T-helper 2 cell treated with Interferon-gamma antibody and Interleukin-4, amounts not matched to agents 100 ng/mL and 5 ng/mL, for 36 hours (primary cell): ENCODE measurements around the gene ZNF132. TPM values are rescaled to one million over a fixed set of nuclear protein-coding genes. Genes with fewer than 3 reads are reported as not detected.

ENCODE experiments used
- intact Hi-C: fragments of 100-400 bp; cut with micrococcal nuclease; formaldehyde crosslinking; loops from one replicate; pipeline ENCODE4 v1.15.1; 2023
- total RNA-seq: library from RNA; stranded (reverse); gene quantifications from 2 replicates; pipeline ENCODE4 v1.2.3, GENCODE V29; 2022

The ZNF132 gene
- total RNA-seq, 1 donor from 2014 or later: 4.0 TPM

DNA sequence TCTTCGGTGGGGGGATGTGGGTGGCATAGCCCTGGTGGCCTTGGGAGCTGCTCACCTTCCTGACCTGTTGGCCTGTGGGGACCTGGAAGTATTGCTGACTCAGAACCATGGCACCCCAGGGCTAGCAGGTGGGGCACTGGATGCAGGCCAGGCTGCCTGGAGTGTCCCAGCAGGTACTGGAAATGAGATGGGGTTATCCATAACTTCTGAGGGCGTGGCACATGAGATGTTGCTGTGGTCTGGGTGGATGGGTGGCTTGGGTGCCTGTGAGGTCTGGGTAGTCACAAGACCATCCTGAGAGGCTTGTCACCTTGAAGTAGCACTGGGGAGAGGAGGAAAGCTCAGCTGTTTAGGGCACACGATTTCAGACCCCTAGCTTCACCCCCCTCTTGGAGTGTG, 45.1 kb downstream of the ZNF132 start:
- intact Hi-C loops: no loop called here

DNA sequence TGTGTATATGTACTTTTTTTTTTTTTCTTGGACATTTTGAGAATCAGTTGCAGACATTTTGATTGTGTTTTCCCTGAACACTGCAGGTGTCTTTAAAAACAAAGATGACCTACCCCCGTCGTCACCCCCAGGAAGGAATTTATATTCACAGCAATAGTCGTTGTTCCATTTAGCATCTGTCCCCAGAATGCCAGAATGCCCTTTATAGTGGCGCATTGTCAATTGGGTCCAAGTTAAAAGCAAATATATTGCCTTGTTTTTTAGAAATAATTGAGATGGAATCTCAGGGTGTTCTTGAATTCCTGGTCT, 46.3 kb downstream of the ZNF132 start:
- intact Hi-C loops: no loop called here

DNA sequence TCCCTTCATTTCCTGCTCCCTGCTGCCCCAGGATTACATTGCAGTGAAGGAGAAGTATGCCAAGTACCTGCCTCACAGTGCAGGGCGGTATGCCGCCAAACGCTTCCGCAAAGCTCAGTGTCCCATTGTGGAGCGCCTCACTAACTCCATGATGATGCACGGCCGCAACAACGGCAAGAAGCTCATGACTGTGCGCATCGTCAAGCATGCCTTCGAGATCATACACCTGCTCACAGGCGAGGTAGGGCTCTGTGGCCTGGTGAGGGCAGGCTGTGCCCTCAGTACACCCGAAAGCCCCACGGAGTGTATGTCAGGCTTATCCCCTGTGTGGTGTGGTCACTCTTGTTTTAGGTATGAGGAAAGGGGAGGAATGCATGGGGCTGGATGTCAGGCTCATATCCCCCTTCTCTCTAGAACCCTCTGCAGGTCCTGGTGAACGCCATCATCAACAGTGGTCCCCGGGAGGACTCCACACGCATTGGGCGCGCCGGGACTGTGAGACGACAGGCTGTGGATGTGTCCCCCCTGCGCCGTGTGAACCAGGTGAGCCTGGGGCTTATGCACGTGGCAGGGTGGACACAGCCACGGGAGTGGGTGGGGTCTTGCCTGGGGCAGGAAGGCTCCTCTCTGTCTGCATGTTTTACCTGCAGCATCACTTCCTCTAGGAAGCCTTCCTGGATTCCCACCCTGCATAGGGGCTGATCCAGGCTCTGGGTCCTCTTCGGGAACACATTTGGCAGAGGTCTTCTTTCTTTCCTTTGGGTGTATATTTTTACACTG, 46.8 kb downstream of the ZNF132 start:
- intact Hi-C loops: no loop called here

DNA sequence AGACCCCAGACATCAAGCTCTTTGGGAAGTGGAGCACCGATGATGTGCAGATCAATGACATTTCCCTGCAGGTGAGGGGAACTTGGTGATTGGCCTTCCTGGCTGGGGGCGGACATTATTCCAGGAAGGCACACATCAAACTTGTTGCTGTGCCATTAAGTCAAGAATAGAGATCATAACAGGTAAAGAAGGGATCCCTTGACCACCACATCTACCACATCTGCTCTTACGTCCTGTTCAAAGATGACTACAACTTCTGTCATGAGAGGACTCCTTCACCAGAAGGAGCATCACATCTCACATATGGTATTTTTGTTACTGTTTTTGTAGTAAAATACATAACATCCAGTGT, 51.8 kb downstream of the ZNF132 start:
- intact Hi-C loops: no loop called here

DNA sequence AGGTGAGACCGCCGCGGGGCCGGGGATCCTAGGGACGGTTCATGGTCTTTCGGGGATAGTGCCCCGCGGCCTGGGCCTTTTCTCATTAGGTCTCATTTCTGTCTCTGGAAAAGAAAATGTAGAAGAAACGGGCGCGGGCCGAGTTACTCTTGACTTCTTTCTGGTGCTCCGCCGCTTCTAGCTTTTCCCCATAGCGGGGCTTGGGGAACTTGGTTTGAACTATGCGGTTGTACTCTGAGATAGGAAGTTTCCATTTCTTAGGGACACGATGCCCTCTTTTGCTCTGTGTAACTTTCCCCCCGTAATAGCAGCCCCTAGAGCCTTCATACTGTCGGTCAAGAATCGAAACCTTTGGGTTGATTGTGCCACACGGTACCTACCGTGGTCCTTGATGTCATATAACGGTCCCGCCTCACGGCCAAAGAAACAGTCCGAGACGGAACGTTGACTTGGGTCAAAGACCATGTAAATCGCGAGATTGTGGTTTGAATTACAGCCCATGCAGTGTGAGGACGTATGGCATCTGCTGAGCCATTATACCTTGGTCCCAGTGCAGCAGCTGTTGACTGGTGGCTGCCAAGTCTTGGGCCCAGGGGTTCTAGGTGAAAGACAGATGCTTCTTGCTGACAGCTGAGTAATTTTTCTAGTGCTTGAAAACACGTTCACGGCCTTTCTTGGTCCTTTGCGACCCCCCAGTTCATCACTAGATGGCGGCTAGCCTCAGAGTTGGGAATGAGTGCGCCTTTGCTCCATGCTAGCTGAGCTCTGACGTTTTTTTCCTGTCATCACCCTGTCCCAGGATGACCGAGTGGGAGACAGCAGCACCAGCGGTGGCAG, 52.4 kb downstream of the ZNF132 start:
- intact Hi-C loops: loop anchor here (1.0 kb wide), 6 partner anchors 14 to 79 kb away; partner anchors contain the start of genes ZNF132, ZNF497, ZNF584 and ZSCAN22

DNA sequence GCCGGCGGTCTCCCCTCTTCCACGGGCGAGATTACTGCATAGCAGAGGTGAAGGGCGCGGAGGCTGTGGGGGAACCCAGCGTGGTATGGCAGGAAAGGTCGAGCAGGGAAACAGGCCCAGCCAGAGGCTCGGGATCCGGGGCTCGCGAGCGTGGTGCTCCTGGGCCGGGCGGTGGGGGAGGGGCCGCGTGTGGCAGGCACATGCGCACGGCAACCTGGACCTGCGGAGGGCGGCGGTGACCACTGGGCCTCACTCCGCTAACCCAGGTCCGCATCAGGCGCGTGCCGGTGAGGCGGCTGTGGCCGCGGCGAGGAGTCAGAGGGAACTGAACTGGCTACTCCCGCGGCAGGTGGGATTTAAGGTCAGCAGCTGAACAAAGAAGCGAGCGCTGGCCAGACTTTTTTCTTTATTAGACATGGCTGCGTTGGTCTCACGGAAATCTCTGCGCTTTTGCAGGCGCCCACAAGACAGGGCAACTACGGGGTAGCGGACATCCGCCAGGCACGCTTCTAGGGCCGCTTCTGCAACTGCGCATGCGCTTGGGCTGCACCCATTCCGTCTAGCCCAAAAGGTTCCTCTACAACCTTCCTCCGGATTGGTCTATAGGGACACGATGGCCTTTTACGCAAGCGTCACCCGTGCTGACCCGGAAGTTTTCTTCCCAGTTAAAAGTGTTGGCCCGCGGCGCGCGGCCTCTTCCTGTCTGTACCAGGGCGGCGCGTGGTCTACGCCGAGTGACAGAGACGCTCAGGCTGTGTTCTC, 53.2 kb downstream of the ZNF132 start, which contains the start of gene RPS5:
Gene RPS5, plus strand, starts transcription at position 694 of the 762 bp plus-strand sequence. CDS start 869 bp downstream, outside the sequence.
- intact Hi-C loops: loop anchor here (1.0 kb wide), 6 partner anchors 15 to 80 kb away; partner anchors contain the start of genes ZNF132, ZNF497, ZNF584 and ZSCAN22

DNA sequence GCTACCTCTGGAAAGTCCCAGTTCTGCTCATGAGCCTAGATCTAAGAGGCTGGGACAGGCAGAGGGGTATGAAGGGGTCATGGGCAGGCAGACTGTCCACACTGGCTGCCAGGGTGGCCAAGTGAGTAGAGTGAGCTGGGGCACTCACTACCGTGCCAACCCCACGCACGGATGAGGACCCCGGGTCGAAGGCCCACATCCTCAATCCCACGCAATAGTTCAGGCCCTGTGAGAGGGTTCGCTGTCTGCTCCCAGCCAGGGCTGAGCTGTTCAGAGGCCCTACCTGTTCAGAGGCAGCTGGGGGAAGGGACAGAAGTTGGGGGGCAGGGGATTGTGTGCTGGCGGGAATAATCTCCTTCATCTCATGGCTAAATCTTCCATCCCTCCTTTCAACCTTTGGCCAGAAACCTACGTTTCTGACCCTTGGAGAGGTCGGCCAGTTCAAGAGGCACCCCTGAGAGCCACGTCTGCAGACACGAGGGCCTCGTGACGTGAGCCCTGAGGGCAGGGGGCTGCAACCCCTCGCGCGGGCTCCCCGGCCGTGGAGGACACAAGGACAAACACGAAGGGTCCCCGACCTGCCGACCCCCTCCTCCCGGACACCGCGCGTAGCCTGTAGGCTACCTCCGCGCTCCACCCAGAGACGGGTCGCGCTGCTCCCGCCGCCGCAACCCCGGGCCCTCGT, 53.9 kb downstream of the ZNF132 start:
- intact Hi-C loops: no loop called here

DNA sequence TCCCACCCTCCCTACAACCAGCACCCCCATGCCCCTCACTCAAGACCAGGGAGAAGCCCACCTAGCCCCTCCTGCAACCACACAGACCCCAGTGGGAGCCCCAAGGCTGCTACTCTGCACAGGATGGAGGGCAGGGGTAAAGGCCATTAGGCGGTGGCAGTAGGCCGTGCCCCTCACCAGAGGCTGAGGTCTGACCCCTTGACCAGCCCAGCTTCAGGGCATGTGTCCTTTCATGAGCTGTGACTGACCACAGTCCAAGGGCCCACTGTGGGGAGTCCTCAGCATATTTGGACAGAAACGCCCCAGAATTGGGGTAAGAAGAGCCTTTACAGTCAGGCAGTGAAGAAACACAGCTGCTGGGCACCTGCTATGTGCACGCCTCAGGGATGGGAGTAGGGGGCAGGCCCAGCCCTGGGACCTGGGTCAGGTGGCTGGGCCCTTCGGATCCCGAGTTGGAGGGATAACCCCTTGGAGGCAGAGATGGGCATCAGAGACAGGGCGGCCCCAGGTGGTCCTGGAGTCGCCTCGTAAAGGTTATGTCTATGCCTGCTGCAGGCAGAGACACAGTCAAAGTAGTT, 54.6 kb downstream of the ZNF132 start:
- intact Hi-C loops: no loop called here

DNA sequence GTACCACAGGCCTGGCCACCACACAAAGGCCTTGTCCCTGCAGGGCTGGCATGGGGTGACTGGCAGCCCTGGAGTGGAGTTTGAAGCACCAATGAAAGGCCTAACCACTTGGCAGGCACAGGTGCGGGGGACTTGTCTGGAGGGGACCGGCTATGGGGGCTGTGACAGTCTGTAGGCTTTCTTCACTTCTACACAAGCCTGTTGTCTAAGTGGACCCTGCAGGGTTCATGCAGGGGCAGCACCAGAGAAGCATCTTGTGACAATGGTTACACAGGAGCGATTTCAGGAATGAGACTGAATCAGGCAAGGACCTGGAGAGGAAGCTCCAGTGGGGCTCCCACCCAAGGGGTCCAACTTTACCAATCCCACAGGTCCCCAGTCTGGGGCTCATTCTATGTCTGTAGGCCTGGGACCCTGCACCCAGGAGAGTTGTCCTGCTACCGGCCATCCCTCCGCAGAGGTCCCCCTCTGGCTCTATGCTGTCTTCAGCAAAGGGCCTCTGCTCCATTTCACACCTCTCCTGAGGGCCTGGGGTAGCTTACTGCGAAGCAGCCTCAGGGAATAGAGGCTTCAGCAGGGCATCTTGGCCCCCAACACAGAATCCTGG, 56.9 kb downstream of the ZNF132 start:
- intact Hi-C loops: no loop called here

Other genes with a start within 250 kb of the ZNF132 start
- gene ZNF544, start 211.2 kb downstream of the ZNF132 start, total RNA-seq: 38.7 and 39.8 TPM in 2 replicates
- 4.8 and 4.9 TPM in 2 replicates for gene ZNF8, start 161.2 kb downstream of the ZNF132 start, total RNA-seq
- 60.7 and 68.2 TPM in 2 replicates for gene ERVK3-1, start 134.8 kb downstream of the ZNF132 start, total RNA-seq
- 3.6 and 4.3 TPM in 2 replicates for gene ZSCAN22, start 113.2 kb downstream of the ZNF132 start, total RNA-seq
- 10.3 and 11.0 TPM in 2 replicates for gene A1BG, start 86.7 kb downstream of the ZNF132 start, total RNA-seq
- gene ZNF497, start 77.4 kb downstream of the ZNF132 start, total RNA-seq: 0.73 and 1.1 TPM in 2 replicates
- 1.4 and 1.7 TPM in 2 replicates for gene ZNF837, start 59.1 kb downstream of the ZNF132 start, total RNA-seq
- 1,063 and 1,068 TPM in 2 replicates for gene RPS5, start 52.9 kb downstream of the ZNF132 start, total RNA-seq
- gene RNF225, start 44.5 kb downstream of the ZNF132 start, total RNA-seq: 0.27 and 0.61 TPM in 2 replicates
- 5.5 and 5.9 TPM in 2 replicates for gene ZNF584, start 31.5 kb downstream of the ZNF132 start, total RNA-seq
- 11.5 and 11.8 TPM in 2 replicates for gene ZNF324B, start 11.5 kb upstream of the ZNF132 start, total RNA-seq
- 10.1 and 11.4 TPM in 2 replicates for gene ZNF324, start 26.9 kb upstream of the ZNF132 start, total RNA-seq
- 7.3 and 7.5 TPM in 2 replicates for gene ZNF446, start 36.2 kb upstream of the ZNF132 start, total RNA-seq
- gene SLC27A5, start 71.8 kb upstream of the ZNF132 start, total RNA-seq: 13.8 and 15.3 TPM in 2 replicates
- gene ZBTB45, start 79.7 kb upstream of the ZNF132 start, total RNA-seq: 16.5 and 17.8 TPM in 2 replicates
- 508 and 517 TPM in 2 replicates for gene TRIM28, start 103.9 kb upstream of the ZNF132 start, total RNA-seq
- gene CHMP2A, start 115.0 kb upstream of the ZNF132 start, total RNA-seq: 122 and 124 TPM in 2 replicates
- gene UBE2M, start 118.5 kb upstream of the ZNF132 start, total RNA-seq: 92.8 and 95.9 TPM in 2 replicates
- gene MZF1, start 133.2 kb upstream of the ZNF132 start, total RNA-seq: 26.5 and 26.7 TPM in 2 replicates